HepG2 (cell line): ENCODE data around the gene SLFN14. TPM values are rescaled to one million over a fixed set of nuclear protein-coding genes. Genes with fewer than 3 reads are reported as not detected.

ENCODE experiments used
- ATAC-seq: fragments of 200-7000 bp; cut with Tn5 transposase; 3 replicates; pipeline ENCODE4 v1.9.1; 2020; ENCODE audit warnings: mild to moderate bottlenecking, moderate library complexity
- BruUV-seq: library from RNA; stranded (reverse); fragments of 400-500 nt; replicated peaks from 2 replicates; lab custom pipeline; 2021; lab: Mats Ljungman, UMichigan
- CTCF ChIA-PET: fragments of 300-600 bp; formaldehyde crosslinking; extraction: SDS; loops from one replicate; lab custom pipeline; 2021; ENCODE audit warnings: low total read pairs, inconsistent platforms, low intra/inter-chr PET ratio; lab: Yijun Ruan, JAX
- POLR2A ChIA-PET: fragments of 350-600 bp; sonication (Branson Sonifier 250); formaldehyde crosslinking; loops from one replicate; lab custom pipeline; 2020; ENCODE audit warnings: antibody characterized with exemption, inconsistent platforms; lab: Yijun Ruan, JAX
- DNase-seq: peaks from one replicate; pipeline ENCODE4 v3.0.0-alpha.2; 2015; ENCODE audit warnings: low spot score
- FAIRE-seq: peaks from 3 replicates; lab custom pipeline; 2011; peaks lifted over from hg19 to GRCh38; lab: Jason Lieb, UNC
- H2AFZ ChIP-seq: one replicate; pipeline ENCODE4 v1.6.1; 2011; ENCODE audit warnings: low read length, inconsistent platforms
- H3K27ac ChIP-seq: fragments of 300-600 bp; 3 replicates; pipeline ENCODE4 v1.8.0; 2011; ENCODE audit warnings: mixed run types, mild to moderate bottlenecking, mixed read lengths, low read length, inconsistent platforms; ENCODE audit not compliant: insufficient read depth; ENCODE audit errors: extremely low read length
- H3K27me3 ChIP-seq, 2 experiments: fragments of 200-600 bp in 1 of 2; 2 replicates in 1 of 2; 3 replicates in 1 of 2; pipeline versions ENCODE4 v1.6.0 to v1.8.0; 2011; ENCODE audit warnings: low read length in 2 of 2, mild to moderate bottlenecking in 2 of 2, moderate library complexity in 2 of 2, inconsistent platforms in 1 of 2; ENCODE audit not compliant: insufficient read depth in 2 of 2, control insufficient read depth in 1 of 2
- H3K36me3 ChIP-seq, 2 experiments: fragments of 200-600 bp in 1 of 2; replicated peaks in 1 of 2; 2 replicates in 1 of 2; 3 replicates in 1 of 2; pipeline versions ENCODE4 v1.5.1 to v1.8.0; 2011; ENCODE audit warnings: low read length in 2 of 2, inconsistent platforms in 1 of 2; ENCODE audit not compliant: insufficient read depth in 2 of 2, control insufficient read depth in 1 of 2
- H3K4me1 ChIP-seq: 2 replicates; pipeline ENCODE4 v1.5.1; 2012; ENCODE audit warnings: low read length, inconsistent platforms; ENCODE audit not compliant: insufficient read depth
- H3K4me2 ChIP-seq: 2 replicates; pipeline ENCODE4 v1.6.0; 2011; ENCODE audit warnings: low read depth, low read length, inconsistent platforms
- H3K4me3 ChIP-seq, 3 experiments: fragments of 200-600 bp in 1 of 3; sonication (generic), shearing (Covaris generic) in 1 of 3; replicated peaks in 1 of 3; 2 replicates each; pipeline ENCODE4 v1.5.1; 2011 to 2016; ENCODE audit warnings: low read length in 3 of 3, inconsistent platforms in 2 of 3, low read depth in 2 of 3, mild to moderate bottlenecking in 2 of 3, control low read depth in 1 of 3, mixed read lengths in 1 of 3; ENCODE audit not compliant: insufficient read depth in 1 of 3
- H3K79me2 ChIP-seq: one replicate; pipeline ENCODE4 v1.6.1; 2011; ENCODE audit warnings: low read length, inconsistent platforms; ENCODE audit not compliant: insufficient read depth
- H3K9ac ChIP-seq: 2 replicates; pipeline ENCODE4 v1.6.0; 2011; ENCODE audit warnings: mild to moderate bottlenecking, low read depth, low read length, inconsistent platforms; ENCODE audit not compliant: insufficient read depth
- H3K9me3 ChIP-seq: 2 replicates; pipeline ENCODE4 v1.5.1; 2012; ENCODE audit warnings: mild to moderate bottlenecking, low read length
- H4K20me1 ChIP-seq: 2 replicates; pipeline ENCODE4 v1.6.0; 2011; ENCODE audit warnings: inconsistent platforms, mild to moderate bottlenecking, low read length, moderate library complexity; ENCODE audit not compliant: insufficient read depth
- CENPX ChIP-seq: sonication (generic); formaldehyde crosslinking; IDR thresholded peaks from 2 replicates; pipeline ENCODE4 v1.9.0; 2021; ENCODE audit warnings: mild to moderate bottlenecking, missing genetic modification reagents, moderate library complexity
- RARA ChIP-seq: IDR thresholded peaks from 2 replicates; pipeline ENCODE4 v1.6.1; 2016; ENCODE audit warnings: missing genetic modification reagents, missing compliant biosample characterization
- RBFOX2 ChIP-seq: fragments of 200-400 bp; formaldehyde crosslinking; IDR thresholded peaks from 2 replicates; pipeline ENCODE4 v1.6.1; 2017; ENCODE audit warnings: low read depth, mild to moderate bottlenecking, low read length
- ZFP82 ChIP-seq: sonication (generic); formaldehyde crosslinking; IDR thresholded peaks from 2 replicates; pipeline ENCODE4 v1.5.1; 2020; ENCODE audit warnings: mild to moderate bottlenecking, missing genetic modification reagents, borderline replicate concordance
- WGBS: methylation state at CpG from one replicate; pipeline ENCODE4 v1.1.6; 2017; ENCODE audit warnings: low lambda C conversion rate; 5-methylcytosine and 5-hydroxymethylcytosine counted together
- in situ Hi-C: cut with HindIII; loops from 2 replicates; pipeline ENCODE4 v1.10.0; 2017; ENCODE audit warnings: low pct_unique_long_range_greater_than_20kb; ENCODE audit not compliant: extremely low pct_ligation_motif_present
- intact Hi-C: fragments of 100-400 bp; cut with micrococcal nuclease; formaldehyde crosslinking; loops from one replicate; pipeline ENCODE4 v1.10.0; 2022; ENCODE audit not compliant: unreplicated experiment
- polyA plus RNA-seq, 8 experiments: library from polyadenylated mRNA; depleted of rRNA in 3 of 8; stranded (reverse) in 7 of 8; unstranded in 1 of 8; fragments of >200 nt; fragmentation: Illumina TruSeq in 4 of 8; extraction: Trizol in 4 of 8; gene quantifications; 2 replicates each; pipeline versions ENCODE4 v1.2.1 to v1.2.3, GENCODE V29; 2011 to 2016; ENCODE audit warnings: low read depth in 4 of 8, missing spikeins in 1 of 8, mixed read lengths in 1 of 8; ENCODE audit not compliant: insufficient read depth in 1 of 8
- total RNA-seq, 5 experiments: library from RNA; depleted of rRNA; stranded (reverse); fragments of >200 nt; fragmentation: Illumina TruSeq; extraction: Trizol; gene quantifications; 2 replicates each; pipeline ENCODE4 v1.2.3, GENCODE V29; 2016; ENCODE audit warnings: low read depth in 1 of 5
- TF ChIP-seq, protein P1 (sequence below): sonication (generic); formaldehyde crosslinking; IDR thresholded peaks from 2 replicates; pipeline ENCODE4 v1.4.0; 2020; ENCODE audit warnings: missing genetic modification reagents

The SLFN14 gene
- total and polyA plus RNA-seq, 2 of the 13 experiments (the other 11 are each of a cell fraction or from before 2014, with no cell fraction given) = not detected

DNA sequence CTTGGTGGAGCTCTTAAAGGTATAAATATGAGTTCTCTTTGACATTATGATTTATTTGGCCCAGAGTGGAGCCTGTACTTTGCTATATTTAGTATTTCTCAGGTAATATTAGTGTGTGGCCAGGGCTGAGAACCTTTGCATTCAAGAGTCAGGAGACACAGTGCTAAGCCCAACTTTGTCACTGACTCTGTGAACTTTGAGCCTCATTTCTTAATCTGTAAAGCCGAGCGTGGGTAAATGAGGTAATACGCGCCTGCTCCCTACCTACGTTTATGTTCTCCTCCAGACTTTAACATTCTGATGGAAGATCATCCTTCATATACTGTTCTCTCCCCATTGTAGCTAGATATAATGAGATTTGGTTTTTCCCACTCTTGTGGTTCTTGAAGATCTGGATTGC, 37.0 kb upstream of the SLFN14 start:
- FAIRE-seq = no peak

DNA sequence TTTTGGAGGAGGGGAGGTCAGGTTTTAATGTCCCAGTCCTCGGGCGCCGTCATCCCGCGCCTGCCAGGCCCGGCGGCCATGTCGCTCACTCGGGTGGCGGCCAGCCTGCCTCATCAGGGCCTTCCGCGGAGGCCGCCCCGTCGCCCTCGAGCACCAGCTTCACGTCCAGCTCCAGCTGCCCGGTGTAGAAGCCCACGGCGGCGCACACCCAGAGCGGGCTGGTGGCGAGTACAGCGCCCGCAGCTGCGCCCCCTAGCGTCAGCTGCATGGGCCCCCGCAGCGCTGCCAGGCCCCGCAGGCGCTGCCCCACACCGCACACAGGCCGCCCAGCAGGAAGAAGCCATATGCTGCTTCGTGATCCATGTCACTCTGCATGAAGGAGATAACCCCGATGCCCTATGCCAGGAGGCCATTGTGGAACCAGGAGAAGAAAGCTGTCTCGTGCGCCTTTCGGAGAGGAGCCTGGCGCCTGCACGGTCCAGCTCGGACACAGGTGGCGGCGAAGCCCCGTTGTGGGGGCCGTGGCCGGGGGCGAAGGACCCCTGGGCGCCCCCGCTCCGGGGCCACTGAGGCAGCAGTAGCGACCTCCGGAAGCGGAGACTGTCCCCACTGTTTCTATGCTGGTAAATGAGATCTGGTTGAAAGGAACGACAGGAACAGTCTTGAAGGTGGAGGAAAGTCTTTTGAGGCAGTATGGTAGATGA, 36.1 kb upstream of the SLFN14 start:
- POLR2A ChIA-PET = no interaction called here
- intact Hi-C loops = no loop called here

More for the DNA sequence above, 37.0 kb upstream of the SLFN14 start:
- H4K20me1 ChIP-seq = no peaks in the 10 kb centered on the region
- TF ChIP-seq RARA = no peak
- TF ChIP-seq, protein P1, sequence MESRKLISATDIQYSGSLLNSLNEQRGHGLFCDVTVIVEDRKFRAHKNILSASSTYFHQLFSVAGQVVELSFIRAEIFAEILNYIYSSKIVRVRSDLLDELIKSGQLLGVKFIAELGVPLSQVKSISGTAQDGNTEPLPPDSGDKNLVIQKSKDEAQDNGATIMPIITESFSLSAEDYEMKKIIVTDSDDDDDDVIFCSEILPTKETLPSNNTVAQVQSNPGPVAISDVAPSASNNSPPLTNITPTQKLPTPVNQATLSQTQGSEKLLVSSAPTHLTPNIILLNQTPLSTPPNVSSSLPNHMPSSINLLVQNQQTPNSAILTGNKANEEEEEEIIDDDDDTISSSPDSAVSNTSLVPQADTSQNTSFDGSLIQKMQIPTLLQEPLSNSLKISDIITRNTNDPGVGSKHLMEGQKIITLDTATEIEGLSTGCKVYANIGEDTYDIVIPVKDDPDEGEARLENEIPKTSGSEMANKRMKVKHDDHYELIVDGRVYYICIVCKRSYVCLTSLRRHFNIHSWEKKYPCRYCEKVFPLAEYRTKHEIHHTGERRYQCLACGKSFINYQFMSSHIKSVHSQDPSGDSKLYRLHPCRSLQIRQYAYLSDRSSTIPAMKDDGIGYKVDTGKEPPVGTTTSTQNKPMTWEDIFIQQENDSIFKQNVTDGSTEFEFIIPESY (CRISPR knock-in tag) = peak; percentile 36; the same call in 1 of the 2 replicates
- intact Hi-C loops = no loop called here
- no peak overlapping the region for H3K9ac ChIP-seq
- no peaks in the 10 kb centered on the region; a peak in 1 of 5 replicates for H3K27me3 ChIP-seq
- no peak overlapping the region for H3K27ac ChIP-seq
- 82% methylated on average over 5 of the region's 5 CpGs for WGBS
- no peak overlapping the region for H3K4me3 ChIP-seq
- ChIA-PET CTCF (no interaction called here), POLR2A (no interaction called here)
- DNase-seq (no peak), ATAC-seq (no peak)
- no peaks in the 10 kb centered on the region for H3K9me3 ChIP-seq
- in situ Hi-C loops = no loop called here
- H3K4me2 ChIP-seq = no peak overlapping the region
- no peak overlapping the region for H2AFZ ChIP-seq
- peaks cover 16 to 53% of the 10 kb centered on the region in 2 experiments for H3K36me3 ChIP-seq
- no peaks in the 10 kb centered on the region for H3K4me1 ChIP-seq
- peaks cover 7% of the 10 kb centered on the region for H3K79me2 ChIP-seq
- no TSS peak for BruUV-seq

More for the DNA sequence above, 36.1 kb upstream of the SLFN14 start:
- DNase-seq (no peak), ATAC-seq (no peak), FAIRE-seq (no peak)
- Histone ChIP-seq H3K27ac (no peak overlapping the region), H2AFZ (no peak overlapping the region), H3K4me2 (no peak overlapping the region), H3K4me1 (no peaks in the 10 kb centered on the region), H3K36me3 (peaks cover 16 to 50% of the 10 kb centered on the region in 2 experiments; a peak in 4 of 5 replicates), H3K79me2 (peaks cover 15% of the 10 kb centered on the region), H3K27me3 (no peaks in the 10 kb centered on the region; a peak in 1 of 5 replicates), H3K9ac (no peak overlapping the region), H3K4me3 (no peak overlapping the region), H3K9me3 (no peaks in the 10 kb centered on the region), H4K20me1 (no peaks in the 10 kb centered on the region)
- CTCF ChIA-PET = no interaction called here
- no TSS peak for BruUV-seq
- in situ Hi-C loops = no loop called here
- TF ChIP-seq CENPX (no peak), ZFP82 (CRISPR knock-in tag) (no peak), RBFOX2 (0 out of 2 replicates have a peak, but pooled peaks have one; percentile 34)
- TF ChIP-seq, protein P1 (CRISPR knock-in tag) = peak; percentile 60
- WGBS = 96% methylated on average over 37 of the region's 54 CpGs
